H54 (cell line): Measurements from ENCODE around the gene FAM170B.

Experiments used
- DNase-seq: peaks from one replicate; pipeline ENCODE4 v3.0.0; 2011; ENCODE audit warnings: low spot score, mixed read lengths; ENCODE audit not compliant: insufficient read length
- FAIRE-seq: peaks from 3 replicates; lab custom pipeline; 2011; peaks lifted over from hg19 to GRCh38; lab: Jason Lieb, UNC
- POLR2A ChIP-seq: IDR thresholded peaks from 2 replicates; pipeline ENCODE4 v1.6.1; 2011; ENCODE audit warnings: low read depth, mild to moderate bottlenecking, low read length

The FAM170B gene

DNA sequence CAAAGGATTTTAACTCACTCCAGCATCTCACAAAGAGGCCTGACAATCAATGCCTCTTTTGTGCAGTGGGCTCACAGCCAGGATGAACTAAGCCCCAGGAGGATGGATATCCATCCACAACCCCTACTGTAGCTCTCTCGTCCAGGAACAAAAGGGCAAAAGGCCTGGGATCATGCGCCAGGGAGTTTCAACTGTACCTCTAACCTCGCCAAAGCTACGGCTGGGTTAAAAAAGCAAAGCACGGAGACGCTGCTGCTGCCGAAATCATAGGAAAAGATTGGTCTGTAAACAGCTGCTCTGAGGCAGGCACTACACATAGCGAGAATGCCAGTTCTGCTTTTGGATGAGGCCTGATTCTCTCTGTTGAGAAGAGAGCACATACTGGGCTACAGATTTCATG lies 50.6 kb downstream of the FAM170B start:
- TF ChIP-seq POLR2A = no peak
- FAIRE-seq (no peak), DNase-seq (no peak)

GRCh38 chr10:49082766-49083165 lies 51.1 kb downstream of the FAM170B start:
- DNase-seq (no peak), FAIRE-seq (no peak)
- no peak for TF ChIP-seq POLR2A

GRCh38 chr10:49081547-49082275 lies 52.1 kb downstream of the FAM170B start:
- TF ChIP-seq POLR2A = no peak
- DNase-seq = no peak
- no peak for FAIRE-seq
